Posterior cingulate gyrus (tissue), 11 donors: ENCODE results near the gene KRTAP29-1.
"Not testable (repeated sequence)": the region's sequence is repeated elsewhere in the genome, so short reads cannot be mapped to it uniquely, and the experiment has no call there.

Source experiments
- DNase-seq, 10 donors: peaks; one replicate each; pipeline versions ENCODE4 v3.0.0 to v3.0.0-alpha.2; 2020 to 2021; ENCODE audit warnings: mixed read lengths in 3 of 10
- intact Hi-C: fragments of 100-400 bp; cut with DNase I; formaldehyde crosslinking; loops from one replicate; pipeline ENCODE4 v1.15.1; 2023

Gene KRTAP29-1

GRCh38 chr17:41304091-41304490 lies 1.4 kb upstream of the KRTAP29-1 start:
- intact Hi-C loops: no loop called here

DNA sequence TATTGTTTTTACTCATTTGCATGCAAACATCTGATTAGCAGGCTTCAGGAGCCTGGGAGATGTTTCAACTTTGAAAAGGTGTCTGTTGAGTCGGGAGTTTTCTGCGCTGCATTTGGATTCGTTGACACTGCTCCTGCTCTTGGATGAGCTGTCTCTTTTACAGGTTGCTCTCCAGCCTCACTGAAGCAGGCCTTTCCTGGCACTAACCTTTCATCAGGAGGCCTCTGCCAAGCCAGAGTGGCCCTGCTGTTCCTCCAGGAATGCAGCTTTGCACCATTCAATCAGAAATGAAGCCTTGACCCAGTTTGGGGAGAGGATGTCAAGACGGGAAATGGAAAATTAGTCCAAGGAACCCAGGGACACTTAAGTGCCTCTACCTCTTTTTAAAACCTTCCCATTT lies 330 bp upstream of the KRTAP29-1 start:
- DNase-seq: no peak
- intact Hi-C loops: no loop called here

More at GRCh38 chr17:41304091-41304490, 1.4 kb upstream of the KRTAP29-1 start:
- peak in 1 of 10 donors; percentile 69 for DNase-seq

- DNase-seq: no peak
- intact Hi-C loops: no loop called here
These were observed 1.4 kb downstream of the KRTAP29-1 start for GRCh38 chr17:41301204-41301790.

GRCh38 chr17:41298458-41299135 lies 4.1 kb downstream of the KRTAP29-1 start:
- intact Hi-C loops: no loop called here
- DNase-seq: peak in 1 of 10 donors; percentile 47

GRCh38 chr17:41296846-41297245 lies 5.8 kb downstream of the KRTAP29-1 start:
- intact Hi-C loops: no loop called here

GRCh38 chr17:41294016-41294415 lies 8.6 kb downstream of the KRTAP29-1 start:
- intact Hi-C loops: no loop called here
- no peak for DNase-seq

More at GRCh38 chr17:41296846-41297245, 5.8 kb downstream of the KRTAP29-1 start:
- DNase-seq: no peak

- DNase-seq: no peak
- intact Hi-C loops: no loop called here
These were observed 15.6 kb downstream of the KRTAP29-1 start for GRCh38 chr17:41287050-41287449.

DNA sequence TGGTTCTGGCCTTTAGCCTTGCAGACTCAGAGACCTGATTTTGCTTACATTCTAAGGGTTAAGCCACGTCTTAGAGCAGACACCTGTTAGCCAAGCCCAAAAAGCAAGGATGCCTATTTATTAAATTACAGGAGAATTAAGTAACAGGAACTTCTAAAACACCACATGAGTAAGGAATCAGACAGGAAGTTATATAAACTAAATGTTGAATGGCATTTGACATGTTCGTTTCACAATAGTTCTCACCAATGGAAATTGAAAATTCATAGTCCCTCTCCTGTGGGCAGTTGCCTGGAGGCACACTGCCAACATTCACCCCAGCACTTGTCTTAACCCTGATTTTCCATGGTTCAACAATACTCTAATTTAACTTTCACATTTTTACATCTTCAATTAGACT lies 18.1 kb downstream of the KRTAP29-1 start:
- DNase-seq: no peak
- intact Hi-C loops: no loop called here

DNA sequence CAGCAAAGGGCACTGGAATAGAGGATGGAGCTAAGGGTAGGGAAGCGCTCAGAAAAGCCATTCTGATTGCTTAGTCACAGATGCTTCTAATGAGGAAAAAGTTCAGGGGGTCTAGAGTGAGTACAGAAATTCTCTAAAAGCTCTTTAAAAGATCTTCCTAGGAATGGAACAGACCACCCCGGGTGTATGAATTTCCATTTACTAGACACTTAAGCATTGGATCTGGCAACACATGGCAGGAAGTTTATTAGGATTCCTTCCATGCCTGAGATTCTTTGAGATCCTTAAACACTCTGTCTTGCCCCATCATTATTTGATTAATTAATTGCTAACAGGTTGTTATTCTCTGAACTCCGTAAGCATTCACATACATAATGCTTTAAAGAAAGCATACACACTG lies 18.6 kb downstream of the KRTAP29-1 start:
- intact Hi-C loops: no loop called here
- no peak for DNase-seq

DNA sequence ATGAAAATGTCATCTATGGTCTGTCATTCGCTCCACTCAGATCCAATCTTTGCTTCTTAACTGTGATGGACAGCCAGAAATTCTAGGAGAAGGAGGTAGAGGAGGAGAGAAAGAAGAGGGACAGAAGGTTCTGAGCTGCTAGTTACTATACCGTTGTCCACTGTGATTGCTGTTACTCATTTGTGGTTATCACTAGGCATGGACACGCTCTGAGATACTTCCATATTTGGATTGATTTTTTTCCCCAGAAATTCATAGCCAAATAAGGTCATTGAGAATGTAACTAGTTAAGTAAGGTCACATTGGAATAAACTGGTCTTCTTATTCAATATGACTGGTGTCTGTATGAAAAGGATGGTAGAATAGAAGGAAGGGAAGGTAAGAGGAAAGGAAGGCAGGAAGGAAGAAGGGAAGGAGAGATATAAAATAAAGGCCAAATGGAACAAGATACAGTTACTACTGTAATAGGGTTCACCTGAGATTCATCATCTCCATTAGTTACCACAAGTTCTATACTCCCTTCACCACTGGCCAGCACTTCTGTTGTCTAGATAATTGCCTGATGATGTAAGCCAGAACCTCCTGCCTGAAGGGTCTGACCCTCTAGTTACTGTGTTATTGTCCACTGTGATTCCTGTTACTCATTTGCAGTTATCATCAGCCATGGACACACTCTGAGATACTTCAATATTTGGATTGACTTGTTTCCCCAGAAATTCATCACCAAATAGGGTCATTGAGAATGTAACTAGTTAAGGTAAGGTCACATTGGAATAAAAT lies 24.3 kb downstream of the KRTAP29-1 start:
- intact Hi-C loops: no loop called here
- DNase-seq: no peak

- intact Hi-C loops: not testable (repeated sequence)
- DNase-seq: peak in 1 of 10 donors; percentile 75
These were observed 26.9 kb downstream of the KRTAP29-1 start, which contains the start of gene KRTAP9-7 for GRCh38 chr17:41275648-41276190. TSS of gene KRTAP9-7 (plus strand) at chr17:41275698. CDS start at chr17:41275698, 0 bp downstream.

DNA sequence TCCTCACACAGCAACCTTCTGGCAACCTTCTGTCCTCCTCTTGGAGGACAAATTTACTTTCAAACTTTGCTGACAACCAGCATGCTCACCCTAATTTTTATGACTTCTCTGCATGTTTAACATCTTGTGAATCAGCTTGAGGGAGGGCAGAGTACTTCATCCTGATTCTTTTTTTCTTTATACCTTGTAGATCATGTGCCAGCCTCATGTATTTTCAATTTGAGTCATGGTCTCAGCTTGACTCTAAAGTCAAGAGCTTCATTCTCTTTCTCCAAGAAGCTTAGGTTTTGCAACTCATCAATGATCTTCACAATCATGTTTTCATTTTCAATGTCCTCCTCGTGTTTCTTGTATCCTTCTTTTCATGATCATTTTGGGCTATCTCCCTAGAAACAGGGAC lies 30.8 kb downstream of the KRTAP29-1 start:
- no peak for DNase-seq
- intact Hi-C loops: no loop called here

DNA sequence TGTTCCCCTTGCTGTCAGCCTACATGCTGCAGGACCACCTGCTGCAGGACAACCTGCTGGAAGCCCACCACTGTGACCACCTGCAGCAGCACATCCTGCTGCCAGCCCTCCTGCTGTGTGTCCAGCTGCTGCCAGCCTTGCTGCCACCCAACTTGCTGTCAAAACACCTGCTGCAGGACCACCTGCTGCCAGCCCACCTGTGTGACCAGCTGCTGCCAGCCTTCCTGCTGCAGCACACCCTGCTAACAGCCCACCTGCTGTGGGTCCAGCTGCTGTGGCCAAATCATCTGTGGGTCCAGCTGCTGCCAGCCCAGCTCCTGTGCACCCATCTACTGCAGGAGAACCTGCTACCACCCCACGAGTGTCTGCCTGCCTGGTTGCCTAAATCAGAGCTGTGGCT lies 31.3 kb downstream of the KRTAP29-1 start:
- DNase-seq, intact Hi-C loops: not testable (repeated sequence)

- intact Hi-C loops: no loop called here
These were observed 34.9 kb downstream of the KRTAP29-1 start for GRCh38 chr17:41267711-41268110.

DNA sequence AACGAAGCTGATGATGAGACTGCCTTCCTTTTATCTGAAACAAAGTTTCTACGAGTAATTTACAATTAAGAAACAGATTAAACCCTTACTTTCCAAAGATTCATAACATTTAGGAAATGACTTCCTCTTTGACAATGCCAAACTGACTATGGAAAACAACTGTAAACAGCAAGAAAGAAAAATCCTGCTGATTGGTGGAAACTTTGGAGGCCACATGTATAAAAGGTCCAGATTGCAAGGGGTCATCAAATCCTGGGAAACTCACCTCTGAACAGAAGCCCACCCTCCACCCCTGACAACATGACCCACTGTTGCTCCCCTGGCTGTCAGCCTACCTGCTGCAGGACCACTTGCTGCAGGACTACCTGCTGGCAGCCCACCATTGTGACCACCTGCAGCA lies 37.6 kb downstream of the KRTAP29-1 start, which contains the start of gene KRTAP9-6:
Gene KRTAP9-6, plus strand, starts transcription at position 301 of the 400 bp plus-strand sequence. Its CDS starts 0 bp downstream, at position 301.
- intact Hi-C loops: no loop called here
- DNase-seq: no peak

More at GRCh38 chr17:41267711-41268110, 34.9 kb downstream of the KRTAP29-1 start:
- DNase-seq: no peak

DNA sequence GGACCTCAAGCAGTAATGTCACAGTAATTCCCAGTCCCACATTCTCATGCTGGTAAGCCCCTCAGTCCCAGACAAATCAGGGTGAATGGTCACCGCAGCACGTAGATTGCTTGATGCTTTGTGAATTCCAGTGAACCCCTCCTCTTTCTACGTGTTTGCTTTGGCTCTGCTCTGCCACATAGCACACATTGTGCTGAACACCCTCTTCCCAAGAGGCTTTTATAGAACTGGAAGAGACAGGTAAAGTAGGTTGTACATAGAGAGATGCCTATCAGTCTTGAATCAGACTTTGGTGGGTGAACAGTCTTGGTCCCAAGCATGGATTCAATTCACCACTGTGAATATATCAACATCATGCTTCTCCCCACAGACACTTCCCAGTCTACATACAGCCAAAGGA lies 38.1 kb downstream of the KRTAP29-1 start:
- DNase-seq: no peak
- intact Hi-C loops: no loop called here

DNA sequence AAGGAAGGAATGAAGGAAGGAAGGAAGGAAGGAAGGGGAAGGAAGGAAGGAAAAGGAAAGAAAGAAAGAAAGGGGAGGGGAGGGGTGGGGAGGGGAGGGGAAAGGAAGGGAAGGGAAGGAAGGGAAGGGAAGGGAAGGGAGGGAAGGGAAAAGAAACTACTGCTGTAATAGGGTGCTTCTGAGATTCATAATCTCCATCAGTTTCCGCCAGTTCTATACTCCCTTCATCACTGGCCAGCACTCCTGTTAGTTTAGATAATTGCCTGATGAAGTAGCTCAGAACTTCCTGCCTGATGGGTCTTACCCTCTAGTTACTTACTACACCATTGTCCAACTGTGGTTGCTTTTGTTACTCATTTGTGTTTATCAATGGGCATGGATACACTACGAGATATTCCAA lies 39.4 kb downstream of the KRTAP29-1 start:
- no peak for DNase-seq
- intact Hi-C loops: no loop called here

GRCh38 chr17:41258406-41258805 lies 44.2 kb downstream of the KRTAP29-1 start:
- no peak for DNase-seq
- intact Hi-C loops: no loop called here

GRCh38 chr17:41256291-41256685 lies 46.4 kb downstream of the KRTAP29-1 start:
- no peak for DNase-seq
- intact Hi-C loops: no loop called here

GRCh38 chr17:41255381-41256290 lies 47.0 kb downstream of the KRTAP29-1 start, which contains the start of gene KRTAP9-9:
TSS of gene KRTAP9-9 (plus strand) at chr17:41255384.
- intact Hi-C loops: not testable (repeated sequence)
- peak in 1 of 10 donors; percentile 69 for DNase-seq
